Measurements from ENCODE around the gene ZNF514. TPM values are rescaled to one million over a fixed set of nuclear protein-coding genes. Genes with fewer than 3 reads are reported as not detected.

The ZNF514 gene
- total and polyA plus RNA-seq, 4 donors: 5.0 to 38.4 (median 12.9) TPM

DNA sequence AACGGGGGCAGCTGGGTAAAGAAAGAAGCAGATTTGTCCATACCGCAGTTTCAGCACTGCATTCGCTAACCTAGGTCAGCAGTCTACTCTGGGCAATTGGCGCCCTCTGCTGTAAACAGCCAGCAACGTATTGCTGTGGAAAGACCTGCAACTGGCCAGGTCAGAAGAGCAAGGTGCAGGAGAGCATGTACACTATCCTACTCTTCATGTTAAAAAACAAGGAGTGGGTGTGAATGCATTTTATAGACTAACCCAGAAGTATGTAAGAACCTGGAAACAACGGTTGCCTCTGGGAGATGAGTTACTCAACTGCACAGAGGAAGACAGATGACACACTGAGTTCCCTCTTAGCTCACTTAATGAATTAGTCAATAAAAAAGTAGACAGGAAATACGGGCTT is 44.2 kb downstream of the ZNF514 start:
- ATAC-seq (ENCODE audit: insufficient read depth, low FRiP score) (peak; percentile 83), DNase-seq (peak; percentile 72 to 78 (median 74))
- H3K36me3 ChIP-seq (ENCODE audit: control insufficient read depth in 4 of 4, insufficient read depth in 4 of 4, low read length in 4 of 4): peaks cover 7 to 13% (median 8%) of the 10 kb centered on the region in 4 donors
- no peak overlapping the region for H3K4me3 ChIP-seq
- 12 to 13% methylated on average over 7 of the region's 7 CpGs for WGBS, 2 donors
- no peak overlapping the region for H3K9ac ChIP-seq (ENCODE audit: insufficient read depth in 1 of 2, low read length in 2 of 2)
- peak; percentile 61 for TF ChIP-seq CTCF (IDR thresholded peaks at IDR 0.05; ENCODE audit: control extremely low read depth, extremely low read depth)
- H3K9me3 ChIP-seq (ENCODE audit: control insufficient read depth in 4 of 4, insufficient read depth in 3 of 4, low read length in 3 of 4): no peaks in the 10 kb centered on the region
- H3K27ac ChIP-seq (ENCODE audit: low read depth in 1 of 2, low read length in 1 of 2): no peak overlapping the region
- H3K27me3 ChIP-seq (ENCODE audit: control insufficient read depth in 3 of 3, insufficient read depth in 3 of 3, low read length in 2 of 3): no peaks in the 10 kb centered on the region
- peaks cover 0 to 8% (median 5%) of the 10 kb centered on the region in 5 donors for H3K4me1 ChIP-seq (ENCODE audit: control insufficient read depth in 5 of 5, insufficient read depth in 5 of 5, low read length in 5 of 5)

DNA sequence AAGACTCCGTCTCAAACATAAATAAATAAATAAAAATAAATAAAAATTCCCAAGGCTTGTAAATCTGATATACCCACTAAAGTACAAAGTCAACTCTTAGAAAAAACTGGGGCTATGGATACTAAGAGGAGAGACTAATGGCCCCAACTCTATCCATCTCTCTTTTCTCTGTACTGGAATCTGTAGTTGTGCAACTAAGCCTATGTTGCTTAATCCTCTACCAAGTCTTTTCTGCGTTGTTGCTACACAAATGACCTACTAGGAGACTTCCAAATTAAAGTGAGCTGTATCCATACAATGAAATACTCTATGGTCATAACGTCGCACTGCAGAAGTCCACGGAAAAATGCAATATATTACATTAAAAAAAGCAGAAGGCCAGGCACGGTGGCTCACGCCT is 46.2 kb downstream of the ZNF514 start:
- no peak for ATAC-seq (ENCODE audit: insufficient read depth, low FRiP score)
- Histone ChIP-seq H3K27ac (ENCODE audit: low read depth in 1 of 2, low read length in 1 of 2) (no peak overlapping the region), H3K4me1 (ENCODE audit: control insufficient read depth in 5 of 5, insufficient read depth in 5 of 5, low read length in 5 of 5) (peaks cover 0 to 4% (median 0%) of the 10 kb centered on the region in 5 donors), H3K9ac (ENCODE audit: insufficient read depth in 1 of 2, low read length in 2 of 2) (no peak overlapping the region), H3K36me3 (ENCODE audit: control insufficient read depth in 4 of 4, insufficient read depth in 4 of 4, low read length in 4 of 4) (peaks cover 10 to 29% (median 18%) of the 10 kb centered on the region in 4 donors), H3K4me3 (no peak overlapping the region), H3K9me3 (ENCODE audit: control insufficient read depth in 4 of 4, insufficient read depth in 3 of 4, low read length in 3 of 4) (no peaks in the 10 kb centered on the region), H3K27me3 (ENCODE audit: control insufficient read depth in 3 of 3, insufficient read depth in 3 of 3, low read length in 2 of 3) (no peaks in the 10 kb centered on the region)
- DNase-seq: no peak
- 61 to 91% methylated on average over 7 of the region's 7 CpGs for WGBS, 2 donors
- no peak for TF ChIP-seq CTCF (IDR thresholded peaks at IDR 0.05; ENCODE audit: control extremely low read depth, extremely low read depth)

- peaks cover 24 to 42% (median 40%) of the 10 kb centered on the region in 4 donors for H3K36me3 ChIP-seq (ENCODE audit: control insufficient read depth in 4 of 4, insufficient read depth in 4 of 4, low read length in 4 of 4)
These were observed 49.3 kb downstream of the ZNF514 start for GRCh38 chr2:95110395-95110794.

More at GRCh38 chr2:95110395-95110794, 49.3 kb downstream of the ZNF514 start:
- Histone ChIP-seq H3K4me3 (no peak overlapping the region), H3K27me3 (ENCODE audit: control insufficient read depth in 3 of 3, insufficient read depth in 3 of 3, low read length in 2 of 3) (no peaks in the 10 kb centered on the region), H3K4me1 (ENCODE audit: control insufficient read depth in 5 of 5, insufficient read depth in 5 of 5, low read length in 5 of 5) (no peaks in the 10 kb centered on the region), H3K27ac (ENCODE audit: low read depth in 1 of 2, low read length in 1 of 2) (no peak overlapping the region), H3K9ac (ENCODE audit: insufficient read depth in 1 of 2, low read length in 2 of 2) (no peak overlapping the region), H3K9me3 (ENCODE audit: control insufficient read depth in 4 of 4, insufficient read depth in 3 of 4, low read length in 3 of 4) (no peaks in the 10 kb centered on the region)
- ATAC-seq (ENCODE audit: insufficient read depth, low FRiP score): no peak
- TF ChIP-seq CTCF (IDR thresholded peaks at IDR 0.05; ENCODE audit: control extremely low read depth, extremely low read depth): no peak
- DNase-seq: no peak

Measured in lung (tissue), 12 donors.